ENCODE measurements around the gene DENND2A. TPM values are rescaled to one million over a fixed set of nuclear protein-coding genes. Genes with fewer than 3 reads are reported as not detected.
"Not testable (repeated sequence)": the region's sequence is repeated elsewhere in the genome, so short reads cannot be mapped to it uniquely, and the experiment has no call there.

DENND2A gene
- total RNA-seq, 1 experiment from 2014 or later: 7.3 TPM

GRCh38 chr7:140533394-140533872, 107.2 kb downstream of the DENND2A start:
- Histone ChIP-seq H2BK15ac (ENCODE audit: low read depth, low read length) (no peak overlapping the region), H2BK12ac (ENCODE audit: insufficient read length, low read depth, low read length) (no peak overlapping the region), H3K4ac (ENCODE audit: low read depth, low read length) (no peak overlapping the region), H4K8ac (replicated peaks; ENCODE audit: insufficient read length, low read depth, low read length) (no peak overlapping the region), H3K79me1 (ENCODE audit: insufficient read depth, low read depth, low read length, poor library complexity, severe bottlenecking) (no peaks in the 10 kb centered on the region), H3K18ac (ENCODE audit: insufficient read length, low read depth, low read length) (no peak overlapping the region), H2BK120ac (ENCODE audit: low read depth, low read length, poor library complexity, severe bottlenecking) (no peak overlapping the region), H3K4me1 (ENCODE audit: insufficient read depth, low read length) (no peaks in the 10 kb centered on the region), H2AFZ (ENCODE audit: low read length) (no peak overlapping the region), H2BK5ac (ENCODE audit: insufficient read length, low read length) (no peak overlapping the region), H3K79me2 (ENCODE audit: insufficient read depth, low read length) (no peaks in the 10 kb centered on the region), H4K91ac (ENCODE audit: insufficient read length, low read depth, low read length) (no peak overlapping the region), H3K27me3 (ENCODE audit: insufficient read depth, low read length) (no peaks in the 10 kb centered on the region), H3K23me2 (ENCODE audit: insufficient read length, low read depth, low read length, poor library complexity, severe bottlenecking) (no peaks in the 10 kb centered on the region), H3K4me2 (ENCODE audit: insufficient read depth, insufficient read length, low read length) (no peak overlapping the region), H4K20me1 (ENCODE audit: control insufficient read depth, insufficient read depth, insufficient read length) (no peaks in the 10 kb centered on the region), H3K23ac (ENCODE audit: insufficient read length, low read depth, low read length) (no peak overlapping the region), H3K14ac (ENCODE audit: insufficient read depth, low read length) (no peak overlapping the region), H4K5ac (ENCODE audit: insufficient read length, low read depth, low read length) (no peak overlapping the region), H3K9me3 (ENCODE audit: control insufficient read depth, low read depth, low read length) (no peaks in the 10 kb centered on the region), H3K56ac (ENCODE audit: insufficient read length, low read depth, low read length) (no peak overlapping the region), H2BK20ac (ENCODE audit: low read depth, low read length, poor library complexity, severe bottlenecking) (no peak overlapping the region), H3T11ph (ENCODE audit: low read length) (no peak overlapping the region), H3K27ac (ENCODE audit: insufficient read length, low read depth, low read length) (no peak overlapping the region), H3K9ac (ENCODE audit: extremely low read depth, insufficient read length, low read length) (no peak overlapping the region), H2AK5ac (ENCODE audit: insufficient read length, low read length) (no peak overlapping the region)
- H3K4me3 Mint-ChIP-seq: no peak overlapping the region
- H3K27ac Mint-ChIP-seq: no peak overlapping the region; a peak in 1 of 7 replicates
- no CpG with 5 or more reads among the region's 13 CpGs for WGBS (ENCODE audit: extremely low coverage, insufficient read length, low lambda C conversion rate)
- no peaks in the 10 kb centered on the region for H3K9me3 Mint-ChIP-seq
- DNase-seq: no peak
- no peaks in the 10 kb centered on the region; the same call in 1 of the 2 replicates for H3K27me3 Mint-ChIP-seq (ENCODE audit: low read depth)
- H3K4me1 Mint-ChIP-seq: no peaks in the 10 kb centered on the region
- TF ChIP-seq CTCF (conservative IDR thresholded peaks at IDR 0.05): no peak
- no peaks in the 10 kb centered on the region for H3K36me3 Mint-ChIP-seq (ENCODE audit: insufficient read depth in 1 of 3, low read depth in 3 of 3)

GRCh38 chr7:140529428-140529827, 111.2 kb downstream of the DENND2A start:
- not testable (repeated sequence) for H3K9me3 Mint-ChIP-seq; H4K8ac ChIP-seq (replicated peaks; ENCODE audit: insufficient read length, low read depth, low read length); H3K79me2 ChIP-seq (ENCODE audit: insufficient read depth, low read length); H2BK120ac ChIP-seq (ENCODE audit: low read depth, low read length, poor library complexity, severe bottlenecking); H3K36me3 Mint-ChIP-seq (ENCODE audit: insufficient read depth in 1 of 3, low read depth in 3 of 3); H3K9ac ChIP-seq (ENCODE audit: extremely low read depth, insufficient read length, low read length); H3K23me2 ChIP-seq (ENCODE audit: insufficient read length, low read depth, low read length, poor library complexity, severe bottlenecking); H2BK20ac ChIP-seq (ENCODE audit: low read depth, low read length, poor library complexity, severe bottlenecking); H2AK5ac ChIP-seq (ENCODE audit: insufficient read length, low read length); H3K4me3 Mint-ChIP-seq; H3K4me1 ChIP-seq (ENCODE audit: insufficient read depth, low read length); H3K79me1 ChIP-seq (ENCODE audit: insufficient read depth, low read depth, low read length, poor library complexity, severe bottlenecking); H3T11ph ChIP-seq (ENCODE audit: low read length); H4K5ac ChIP-seq (ENCODE audit: insufficient read length, low read depth, low read length); H3K27ac Mint-ChIP-seq; H3K23ac ChIP-seq (ENCODE audit: insufficient read length, low read depth, low read length); H3K4ac ChIP-seq (ENCODE audit: low read depth, low read length); H4K20me1 ChIP-seq (ENCODE audit: control insufficient read depth, insufficient read depth, insufficient read length); DNase-seq; H3K14ac ChIP-seq (ENCODE audit: insufficient read depth, low read length); H2AFZ ChIP-seq (ENCODE audit: low read length); H3K9me3 ChIP-seq (ENCODE audit: control insufficient read depth, low read depth, low read length); H3K27me3 Mint-ChIP-seq (ENCODE audit: low read depth); H3K27ac ChIP-seq (ENCODE audit: insufficient read length, low read depth, low read length); H3K56ac ChIP-seq (ENCODE audit: insufficient read length, low read depth, low read length); H4K91ac ChIP-seq (ENCODE audit: insufficient read length, low read depth, low read length); H2BK15ac ChIP-seq (ENCODE audit: low read depth, low read length); H2BK12ac ChIP-seq (ENCODE audit: insufficient read length, low read depth, low read length); H3K27me3 ChIP-seq (ENCODE audit: insufficient read depth, low read length); H3K4me2 ChIP-seq (ENCODE audit: insufficient read depth, insufficient read length, low read length); H2BK5ac ChIP-seq (ENCODE audit: insufficient read length, low read length); H3K18ac ChIP-seq (ENCODE audit: insufficient read length, low read depth, low read length)
- H3K4me1 Mint-ChIP-seq: peaks cover 6 to 12% of the 10 kb centered on the region in 2 experiments; a peak in 2 of 4 replicates
- WGBS (ENCODE audit: extremely low coverage, insufficient read length, low lambda C conversion rate): no CpG with 5 or more reads among the region's 4 CpGs
